Measurements from ENCODE around the gene EAF2.

Gene EAF2

GRCh38 chr3:121834671-121835464, at the start of gene EAF2, which contains the start of gene IQCB1:
Gene EAF2 (plus strand): TSS chr3:121835209. CDS start chr3:121835286, 77 bp downstream.
Gene IQCB1 (minus strand): TSS chr3:121835060. CDS start chr3:121828960, 6,100 bp downstream.
- in situ Hi-C loops (cut with HindIII; ENCODE audit: low sequenced_read_pairs) = no loop called here

GRCh38 chr3:121786485-121786884, 48.5 kb upstream of the EAF2 start:
- in situ Hi-C loops (cut with HindIII; ENCODE audit: low sequenced_read_pairs) = no loop called here

GRCh38 chr3:121793078-121793477, 41.9 kb upstream of the EAF2 start:
- in situ Hi-C loops (cut with HindIII; ENCODE audit: low sequenced_read_pairs) = no loop called here

GRCh38 chr3:121794264-121794983, 40.6 kb upstream of the EAF2 start:
- in situ Hi-C loops (cut with HindIII; ENCODE audit: low sequenced_read_pairs) = no loop called here

- in situ Hi-C loops (cut with HindIII; ENCODE audit: low sequenced_read_pairs) = no loop called here
Observed at GRCh38 chr3:121796970-121797369, 38.0 kb upstream of the EAF2 start.

- in situ Hi-C loops (cut with HindIII; ENCODE audit: low sequenced_read_pairs) = no loop called here
Observed at GRCh38 chr3:121800906-121801305, 34.1 kb upstream of the EAF2 start.

GRCh38 chr3:121803771-121804320, 31.2 kb upstream of the EAF2 start:
- in situ Hi-C loops (cut with HindIII; ENCODE audit: low sequenced_read_pairs) = no loop called here

GRCh38 chr3:121809249-121809648, 25.8 kb upstream of the EAF2 start:
- in situ Hi-C loops (cut with HindIII; ENCODE audit: low sequenced_read_pairs) = no loop called here

- in situ Hi-C loops (cut with HindIII; ENCODE audit: low sequenced_read_pairs) = no loop called here
Observed at GRCh38 chr3:121817753-121818152, 17.3 kb upstream of the EAF2 start.

GRCh38 chr3:121818578-121818977, 16.4 kb upstream of the EAF2 start:
- in situ Hi-C loops (cut with HindIII; ENCODE audit: low sequenced_read_pairs) = no loop called here

- in situ Hi-C loops (cut with HindIII; ENCODE audit: low sequenced_read_pairs) = no loop called here
Observed at GRCh38 chr3:121819236-121819635, 15.8 kb upstream of the EAF2 start.

GRCh38 chr3:121821421-121822199, 13.4 kb upstream of the EAF2 start:
- in situ Hi-C loops (cut with HindIII; ENCODE audit: low sequenced_read_pairs) = no loop called here

- in situ Hi-C loops (cut with HindIII; ENCODE audit: low sequenced_read_pairs) = no loop called here
Observed at GRCh38 chr3:121822973-121823372, 12.0 kb upstream of the EAF2 start.

- in situ Hi-C loops (cut with HindIII; ENCODE audit: low sequenced_read_pairs) = no loop called here
Observed at GRCh38 chr3:121834157-121834670, 795 bp upstream of the EAF2 start.

GRCh38 chr3:121835465-121835801, 424 bp downstream of the EAF2 start:
- in situ Hi-C loops (cut with HindIII; ENCODE audit: low sequenced_read_pairs) = no loop called here

- in situ Hi-C loops (cut with HindIII; ENCODE audit: low sequenced_read_pairs) = no loop called here
Observed at GRCh38 chr3:121836064-121836463, 1.1 kb downstream of the EAF2 start.

- in situ Hi-C loops (cut with HindIII; ENCODE audit: low sequenced_read_pairs) = no loop called here
Observed at GRCh38 chr3:121836481-121836880, 1.5 kb downstream of the EAF2 start.

- in situ Hi-C loops (cut with HindIII; ENCODE audit: low sequenced_read_pairs) = no loop called here
Observed at GRCh38 chr3:121839962-121840361, 5.0 kb downstream of the EAF2 start.

- in situ Hi-C loops (cut with HindIII; ENCODE audit: low sequenced_read_pairs) = no loop called here
Observed at GRCh38 chr3:121844892-121845291, 9.9 kb downstream of the EAF2 start.

GRCh38 chr3:121852256-121852655, 17.2 kb downstream of the EAF2 start:
- in situ Hi-C loops (cut with HindIII; ENCODE audit: low sequenced_read_pairs) = no loop called here

- in situ Hi-C loops (cut with HindIII; ENCODE audit: low sequenced_read_pairs) = no loop called here
Observed at GRCh38 chr3:121855555-121855954, 20.5 kb downstream of the EAF2 start.
